ENCODE data around the gene PADI1. TPM values are rescaled to one million over a fixed set of nuclear protein-coding genes. Genes with fewer than 3 reads are reported as not detected.

Gene PADI1
- total and polyA plus RNA-seq, 4 donors = 4.9 TPM; not detected in 3

GRCh38 chr1:17280436-17280835 lies 75.5 kb downstream of the PADI1 start:
- H3K4me1 ChIP-seq (ENCODE audit: control insufficient read depth in 4 of 4, insufficient read depth in 4 of 4, low read length in 3 of 4) = no peaks in the 10 kb centered on the region
- 79% methylated on average over 7 of the region's 7 CpGs for WGBS
- peaks cover 0 to 2% (median 0%) of the 10 kb centered on the region in 4 donors for H3K27me3 ChIP-seq (ENCODE audit: control insufficient read depth in 4 of 4, insufficient read depth in 4 of 4, low read length in 3 of 4)
- DNase-seq (ENCODE audit: low spot score) = no peak
- no peaks in the 10 kb centered on the region for H3K9me3 ChIP-seq (ENCODE audit: control insufficient read depth in 4 of 4, low read length in 3 of 4)
- no peak overlapping the region for H3K9ac ChIP-seq (ENCODE audit: low read depth in 1 of 2, low read length in 2 of 2)
- H3K27ac ChIP-seq (ENCODE audit: low read depth in 1 of 2, low read length in 2 of 2) = no peak overlapping the region
- no peaks in the 10 kb centered on the region for H3K36me3 ChIP-seq (ENCODE audit: control insufficient read depth in 4 of 4, insufficient read depth in 3 of 4, low read depth in 1 of 4, low read length in 3 of 4)
- no peak overlapping the region for H3K4me3 ChIP-seq (ENCODE audit: low read depth in 1 of 3, low read length in 3 of 3)
- TF ChIP-seq SP1 (IDR thresholded peaks at IDR 0.05) (no peak), ATF3 (IDR thresholded peaks at IDR 0.05) (no peak), GABPA (IDR thresholded peaks at IDR 0.05 in 1 of 2, conservative IDR thresholded peaks at IDR 0.05 in 1 of 2) (no peak), FOXA2 (IDR thresholded peaks at IDR 0.05) (no peak), FOXA1 (IDR thresholded peaks at IDR 0.05) (no peak), HNF4A (conservative IDR thresholded peaks at IDR 0.05) (no peak), JUND (IDR thresholded peaks at IDR 0.05) (no peak), NR2F2 (IDR thresholded peaks at IDR 0.05) (no peak), RAD21 (IDR thresholded peaks at IDR 0.05) (no peak), CTCF (IDR thresholded peaks at IDR 0.05; ENCODE audit: low read depth, low read length, missing input control) (no peak), ZBTB33 (IDR thresholded peaks at IDR 0.05) (no peak), TAF1 (conservative IDR thresholded peaks at IDR 0.05) (no peak), MAX (IDR thresholded peaks at IDR 0.05) (no peak), HNF4G (IDR thresholded peaks at IDR 0.05) (no peak), YY1 (IDR thresholded peaks at IDR 0.05) (no peak), RXRA (IDR thresholded peaks at IDR 0.05) (no peak)

- Histone ChIP-seq H3K36me3 (ENCODE audit: control insufficient read depth in 4 of 4, insufficient read depth in 3 of 4, low read depth in 1 of 4, low read length in 3 of 4) (no peaks in the 10 kb centered on the region), H3K9ac (ENCODE audit: low read depth in 1 of 2, low read length in 2 of 2) (no peak overlapping the region), H3K27me3 (ENCODE audit: control insufficient read depth in 4 of 4, insufficient read depth in 4 of 4, low read length in 3 of 4) (peaks cover 0 to 2% (median 0%) of the 10 kb centered on the region in 4 donors), H3K4me3 (ENCODE audit: low read depth in 1 of 3, low read length in 3 of 3) (no peak overlapping the region), H3K27ac (ENCODE audit: low read depth in 1 of 2, low read length in 2 of 2) (no peak overlapping the region), H3K9me3 (ENCODE audit: control insufficient read depth in 4 of 4, low read length in 3 of 4) (no peaks in the 10 kb centered on the region), H3K4me1 (ENCODE audit: control insufficient read depth in 4 of 4, insufficient read depth in 4 of 4, low read length in 3 of 4) (no peaks in the 10 kb centered on the region)
- no peak for TF ChIP-seq RAD21 (IDR thresholded peaks at IDR 0.05)
- TF ChIP-seq ATF3 (IDR thresholded peaks at IDR 0.05) = no peak
- TF ChIP-seq ZBTB33 (IDR thresholded peaks at IDR 0.05) = no peak
- TF ChIP-seq YY1 (IDR thresholded peaks at IDR 0.05) = no peak
- TF ChIP-seq NR2F2 (IDR thresholded peaks at IDR 0.05) = no peak
- no peak for TF ChIP-seq FOXA2 (IDR thresholded peaks at IDR 0.05)
- no peak for TF ChIP-seq EGR1 (IDR thresholded peaks at IDR 0.05; ENCODE audit: low read depth in 2 of 2)
- no peak for TF ChIP-seq CTCF (IDR thresholded peaks at IDR 0.05; ENCODE audit: low read depth, low read length, missing input control)
- no peak for TF ChIP-seq FOXA1 (IDR thresholded peaks at IDR 0.05)
- WGBS = 87% methylated on average over 2 of the region's 2 CpGs
- no peak for DNase-seq (ENCODE audit: low spot score)
These were observed 76.0 kb downstream of the PADI1 start for GRCh38 chr1:17280894-17281293.

Measured in liver (tissue), 9 donors.